Ovary (tissue), 9 donors: ENCODE results near the gene ETV6. TPM values are rescaled to one million over a fixed set of nuclear protein-coding genes. Genes with fewer than 3 reads are reported as not detected.

Source experiments
- DNase-seq, 5 donors: peaks; one replicate each; pipeline ENCODE4 v3.0.0-alpha.2; 2019 to 2020
- H3K27ac ChIP-seq, 2 donors: fragments of 200-600 bp; one replicate each; pipeline versions ENCODE4 v1.5.1 to v1.8.0; 2019 to 2022
- H3K27me3 ChIP-seq: fragments of 200-600 bp; one replicate; pipeline ENCODE4 v1.8.0; 2022
- H3K36me3 ChIP-seq: fragments of 200-600 bp; sonication (generic); one replicate; pipeline ENCODE4 v1.5.1; 2019
- H3K4me1 ChIP-seq: one replicate; pipeline ENCODE4 v1.8.1; 2013; ENCODE audit warnings: mild to moderate bottlenecking, moderate library complexity; ENCODE audit not compliant: insufficient read depth
- H3K4me3 ChIP-seq: fragments of 200-600 bp; sonication (generic); one replicate; pipeline ENCODE4 v1.5.1; 2017
- H3K9me3 ChIP-seq, 2 donors: fragments of 200-600 bp in 1 of 2; sonication (generic) in 1 of 2; one replicate each; pipeline versions ENCODE4 v1.5.1 to v1.8.1; 2013 to 2019; ENCODE audit warnings: mild to moderate bottlenecking in 1 of 2, moderate library complexity in 1 of 2
- EP300 ChIP-seq: sonication (generic); formaldehyde crosslinking; IDR thresholded peaks from one replicate; pipeline ENCODE4 v1.6.1; 2017; ENCODE audit warnings: antibody characterized with exemption
- POLR2A ChIP-seq: fragments of 450-650 bp; IDR thresholded peaks from one replicate; pipeline ENCODE4 v1.6.1; 2017; ENCODE audit warnings: antibody characterized with exemption, mild to moderate bottlenecking, moderate library complexity
- whole genome bisulfite sequencing, 3 donors: extraction: QIAGEN DNeasy Blood & Tissue Kit in 1 of 3; methylation state at CpG; one replicate each; pipeline versions ENCODE4 v1.1.5 to v1.1.7; 2013 to 2017; 5-methylcytosine and 5-hydroxymethylcytosine counted together
- intact Hi-C, 4 donors: fragments of 100-400 bp; cut with DNase I; formaldehyde crosslinking; loops; one replicate each; pipeline versions ENCODE4 v1.11.0 to v1.15.1; 2022 to 2023
- polyA plus RNA-seq, 2 donors: library from polyadenylated mRNA; stranded (reverse); fragments of 200-250 nt in 1 of 2; fragments of 350-450 nt in 1 of 2; fragmentation: Illumina TruSeq in 1 of 2; extraction: RNeasy Lipid Tissue Mini Kit (QIAGEN cat#74804) in 1 of 2; gene quantifications; one replicate each; pipeline ENCODE4 v1.2.3, GENCODE V29; 2013 to 2014
- total RNA-seq, 7 donors: library from RNA; depleted of rRNA in 2 of 7; stranded (reverse); fragments of >200 nt in 2 of 7; fragmentation: NEBNext Ultra II Directional in 3 of 7; extraction: Animal tissue kit (Norgen Biotek cat#: 25700) in 3 of 7; gene quantifications; one replicate each; pipeline versions ENCODE4 v1.1.0 to v1.2.4, GENCODE V29; 2016 to 2023
- TF ChIP-seq, protein P1 (sequence below), 3 donors: fragments of 450-650 bp in 2 of 3; fragments of 200-600 bp in 1 of 3; IDR thresholded peaks; one replicate each; pipeline versions ENCODE4 v1.5.1 to v1.8.0; 2016 to 2022; ENCODE audit warnings: antibody characterized with exemption in 3 of 3, mild to moderate bottlenecking in 1 of 3
- donor health status: DM: no; HTN: no; CAD: no; lungs with moderate emphysema.
- donor health status: DM: no; HTN: no; CAD: no.
- donor health status: Bipolar disorder and iron deficiency.
- donor health status: DM: yes; HTN: yes; CAD: no.
- donor health status: DM: no; HTN: no; CAD: no.
- donor health status: DM: yes; HTN: yes; CAD: no.

Gene ETV6
- total and polyA plus RNA-seq, 9 donors, result 4.4 to 34.6 (median 18.3) TPM

DNA sequence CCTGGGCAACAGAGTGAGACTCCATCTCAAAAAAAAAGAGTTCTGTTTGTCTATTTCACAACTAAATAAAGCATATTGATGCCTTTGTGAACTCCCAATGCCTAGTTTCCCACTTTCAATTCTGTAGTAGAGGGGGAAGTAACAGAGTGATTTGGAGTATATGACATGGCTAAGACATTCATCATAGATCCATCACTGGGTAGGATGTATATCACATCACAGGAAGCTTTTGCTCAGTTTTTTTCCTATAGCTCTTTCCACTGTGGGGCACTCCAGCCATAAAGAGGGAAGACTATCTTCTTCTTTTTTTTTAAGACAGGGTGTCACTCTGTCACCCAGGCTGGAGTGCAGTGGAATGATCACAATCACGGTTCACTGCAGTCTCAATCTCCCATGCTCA lies 267.3 kb downstream of the ETV6 start:
- Histone ChIP-seq H3K27ac (no peak overlapping the region), H3K36me3 (no peaks in the 10 kb centered on the region), H3K4me3 (no peak overlapping the region), H3K4me1 (no peaks in the 10 kb centered on the region), H3K9me3 (no peaks in the 10 kb centered on the region), H3K27me3 (no peaks in the 10 kb centered on the region)
- TF ChIP-seq POLR2A, result no peak
- TF ChIP-seq, protein P1, sequence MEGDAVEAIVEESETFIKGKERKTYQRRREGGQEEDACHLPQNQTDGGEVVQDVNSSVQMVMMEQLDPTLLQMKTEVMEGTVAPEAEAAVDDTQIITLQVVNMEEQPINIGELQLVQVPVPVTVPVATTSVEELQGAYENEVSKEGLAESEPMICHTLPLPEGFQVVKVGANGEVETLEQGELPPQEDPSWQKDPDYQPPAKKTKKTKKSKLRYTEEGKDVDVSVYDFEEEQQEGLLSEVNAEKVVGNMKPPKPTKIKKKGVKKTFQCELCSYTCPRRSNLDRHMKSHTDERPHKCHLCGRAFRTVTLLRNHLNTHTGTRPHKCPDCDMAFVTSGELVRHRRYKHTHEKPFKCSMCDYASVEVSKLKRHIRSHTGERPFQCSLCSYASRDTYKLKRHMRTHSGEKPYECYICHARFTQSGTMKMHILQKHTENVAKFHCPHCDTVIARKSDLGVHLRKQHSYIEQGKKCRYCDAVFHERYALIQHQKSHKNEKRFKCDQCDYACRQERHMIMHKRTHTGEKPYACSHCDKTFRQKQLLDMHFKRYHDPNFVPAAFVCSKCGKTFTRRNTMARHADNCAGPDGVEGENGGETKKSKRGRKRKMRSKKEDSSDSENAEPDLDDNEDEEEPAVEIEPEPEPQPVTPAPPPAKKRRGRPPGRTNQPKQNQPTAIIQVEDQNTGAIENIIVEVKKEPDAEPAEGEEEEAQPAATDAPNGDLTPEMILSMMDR (IDR thresholded peaks at IDR 0.05), result no peak
- no peak for TF ChIP-seq EP300
- intact Hi-C loops, result no loop called here
- DNase-seq, result no peak
- WGBS, 3 donors, result 47 to 70% (median 60%) methylated on average over 1 of the region's 1 CpG

DNA sequence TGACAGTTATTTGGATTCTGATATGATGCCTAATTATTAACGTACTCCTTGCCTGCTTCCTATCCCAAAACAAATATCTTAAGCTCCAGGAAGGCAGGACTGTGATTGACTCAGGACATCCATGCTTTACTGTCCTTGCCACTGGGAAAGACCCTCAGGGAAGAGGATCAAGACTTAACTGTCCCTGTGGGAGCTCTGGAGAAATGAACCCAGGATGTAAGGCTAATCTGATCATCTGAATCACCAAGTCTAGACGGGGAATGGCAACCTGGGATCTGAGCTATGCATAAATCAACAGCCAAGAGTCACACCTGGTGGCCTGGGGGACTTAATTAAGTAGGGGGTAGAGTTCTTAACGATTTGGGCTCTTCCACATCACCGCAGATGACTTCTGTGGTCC lies 268.0 kb downstream of the ETV6 start:
- no peak for DNase-seq
- 70 to 73% (median 72%) methylated on average over 4 of the region's 4 CpGs for WGBS, 3 donors
- Histone ChIP-seq H3K27me3 (no peaks in the 10 kb centered on the region), H3K9me3 (no peaks in the 10 kb centered on the region), H3K4me1 (no peaks in the 10 kb centered on the region), H3K4me3 (no peak overlapping the region), H3K27ac (no peak overlapping the region), H3K36me3 (no peaks in the 10 kb centered on the region)
- no peak for TF ChIP-seq EP300
- TF ChIP-seq, protein P1 (IDR thresholded peaks at IDR 0.05), result no peak
- TF ChIP-seq POLR2A, result no peak
- intact Hi-C loops, result no loop called here

DNA sequence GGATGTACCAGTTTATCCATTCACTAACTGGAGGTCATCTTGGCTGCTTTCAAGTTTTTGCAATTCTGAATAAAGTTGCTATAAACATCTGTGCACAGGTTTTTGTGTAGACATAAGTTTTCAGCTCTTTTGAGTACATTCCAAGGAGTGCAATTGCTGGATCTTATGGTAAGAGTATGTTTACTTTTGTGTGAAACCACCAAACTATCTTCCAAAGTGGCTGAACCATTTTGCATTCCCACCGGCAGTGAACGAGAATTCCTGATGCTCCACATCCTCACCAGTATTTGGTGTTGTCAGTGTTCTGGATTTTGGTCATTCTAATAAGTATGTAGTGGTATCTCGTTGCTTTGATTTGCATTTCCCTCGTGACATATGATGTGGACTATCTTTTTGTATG lies 270.8 kb downstream of the ETV6 start:
- Histone ChIP-seq H3K27me3 (no peaks in the 10 kb centered on the region), H3K27ac (no peak overlapping the region), H3K9me3 (no peaks in the 10 kb centered on the region), H3K36me3 (no peaks in the 10 kb centered on the region), H3K4me3 (no peak overlapping the region), H3K4me1 (no peaks in the 10 kb centered on the region)
- no peak for TF ChIP-seq POLR2A
- TF ChIP-seq, protein P1 (IDR thresholded peaks at IDR 0.05), result no peak
- no peak for TF ChIP-seq EP300
- WGBS, 3 donors, result 74 to 85% (median 75%) methylated on average over 4 of the region's 4 CpGs
- intact Hi-C loops, result no loop called here
- DNase-seq, result no peak

DNA sequence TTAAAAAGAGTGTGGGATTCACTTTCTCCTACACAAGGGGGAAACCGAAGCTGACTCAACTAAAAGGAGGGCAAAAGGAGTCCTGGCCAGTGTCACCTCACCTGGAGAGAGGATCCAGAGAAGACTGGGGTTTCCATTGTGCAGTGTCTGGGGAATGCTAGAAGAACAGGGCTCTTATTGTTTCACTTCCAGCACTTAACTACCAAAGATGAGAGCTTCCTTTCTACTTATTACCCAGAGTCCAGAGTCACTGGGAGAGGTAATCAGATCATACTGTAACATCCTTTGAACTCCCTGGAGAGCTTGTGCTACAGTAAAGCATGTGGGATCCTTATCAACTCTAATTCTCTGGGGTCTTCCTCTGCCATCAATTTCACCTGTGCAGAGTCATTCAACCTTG lies 272.9 kb downstream of the ETV6 start:
- no peaks in the 10 kb centered on the region for H3K36me3 ChIP-seq
- WGBS, 3 donors, result 65 to 74% (median 67%) methylated on average over 1 of the region's 1 CpG
- no peak for DNase-seq
- no peaks in the 10 kb centered on the region for H3K4me1 ChIP-seq
- intact Hi-C loops, result no loop called here
- H3K27ac ChIP-seq, result no peak overlapping the region
- no peaks in the 10 kb centered on the region for H3K27me3 ChIP-seq
- no peaks in the 10 kb centered on the region for H3K9me3 ChIP-seq
- TF ChIP-seq, protein P1 (IDR thresholded peaks at IDR 0.05), result no peak
- no peak for TF ChIP-seq POLR2A
- TF ChIP-seq EP300, result no peak
- no peak overlapping the region for H3K4me3 ChIP-seq

DNA sequence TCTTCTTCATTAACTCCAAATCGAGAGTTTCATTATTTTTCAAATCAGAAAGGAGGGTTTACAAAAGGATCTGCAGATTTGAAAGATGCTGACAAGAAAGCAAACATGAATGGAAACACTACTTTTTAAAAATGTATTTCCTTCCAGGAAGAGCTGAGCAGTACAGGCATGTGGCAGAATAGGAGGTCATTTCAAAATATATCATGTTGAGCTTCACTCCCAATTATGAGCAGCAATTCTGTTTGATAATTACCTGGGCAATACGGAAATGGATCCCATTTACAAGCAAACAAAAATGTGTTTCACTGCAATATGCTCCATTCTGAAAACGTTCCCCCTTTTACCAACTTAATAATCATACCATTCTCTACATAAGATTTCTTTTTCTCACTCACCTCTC lies 273.6 kb downstream of the ETV6 start:
- intact Hi-C loops, result no loop called here

More for the DNA sequence above, 273.6 kb downstream of the ETV6 start:
- TF ChIP-seq, protein P1 (IDR thresholded peaks at IDR 0.05), result no peak
- TF ChIP-seq EP300, result no peak
- no peak for TF ChIP-seq POLR2A
- Histone ChIP-seq H3K9me3 (no peaks in the 10 kb centered on the region), H3K36me3 (no peaks in the 10 kb centered on the region), H3K27ac (no peak overlapping the region), H3K27me3 (no peaks in the 10 kb centered on the region), H3K4me1 (no peaks in the 10 kb centered on the region), H3K4me3 (no peak overlapping the region)
- 67 to 81% (median 72%) methylated on average over 3 of the region's 3 CpGs for WGBS, 3 donors
- DNase-seq, result no peak
